Thoracic aorta (tissue), 2 donors: ENCODE data around the gene SPCS1. TPM values are rescaled to one million over a fixed set of nuclear protein-coding genes. Genes with fewer than 3 reads are reported as not detected.
"Not testable (repeated sequence)": the region's sequence is repeated elsewhere in the genome, so short reads cannot be mapped to it uniquely, and the experiment has no call there.

Experiments
- ATAC-seq: fragments of 150-250 bp; one replicate; pipeline ENCODE4 v1.8.0; 2017; ENCODE audit warnings: low read depth; ENCODE audit not compliant: insufficient number of reproducible peaks, low FRiP score
- DNase-seq: peaks from one replicate; pipeline ENCODE4 v3.0.0-alpha.2; 2020; ENCODE audit warnings: low spot score
- H3K27ac ChIP-seq, 2 donors: fragments of 200-600 bp; sonication (generic); 1 replicate in 1 of 2; 2 replicates in 1 of 2; pipeline ENCODE4 v1.5.1; 2016; ENCODE audit warnings: mild to moderate bottlenecking in 2 of 2, moderate library complexity in 2 of 2
- H3K27me3 ChIP-seq: fragments of 200-600 bp; sonication (generic); replicated peaks from 2 replicates; pipeline ENCODE4 v1.6.0; 2016; ENCODE audit warnings: mild to moderate bottlenecking; ENCODE audit not compliant: insufficient read depth
- H3K36me3 ChIP-seq: fragments of 200-600 bp; sonication (generic); one replicate; pipeline ENCODE4 v1.5.1; 2016
- H3K4me1 ChIP-seq, 2 donors: fragments of 200-600 bp; sonication (generic); 1 replicate in 1 of 2; 2 replicates in 1 of 2; pipeline versions ENCODE4 v1.5.1 to v1.6.0; 2016; ENCODE audit warnings: low read depth in 2 of 2, mild to moderate bottlenecking in 1 of 2; ENCODE audit not compliant: control insufficient read depth in 1 of 2
- H3K4me3 ChIP-seq: fragments of 200-600 bp; sonication (generic); 2 replicates; pipeline ENCODE4 v1.5.1; 2016; ENCODE audit warnings: mild to moderate bottlenecking
- H3K9me3 ChIP-seq: fragments of 200-600 bp; sonication (generic); 2 replicates; pipeline ENCODE4 v1.5.1; 2016
- CTCF ChIP-seq: fragments of 200-600 bp; sonication (generic); IDR thresholded peaks from one replicate; pipeline ENCODE4 v1.5.1; 2019; ENCODE audit warnings: antibody characterized with exemption
- total RNA-seq, 2 donors: library from RNA; depleted of rRNA; stranded (reverse); fragments of >200 nt; gene quantifications; one replicate each; pipeline versions ENCODE4 v1.1.0 to v1.2.3, GENCODE V29; 2016

The SPCS1 gene
- total RNA-seq, 2 donors from 2014 or later: 99.9 to 133 TPM

- DNase-seq (no peak), ATAC-seq (no peak)
- H3K27ac ChIP-seq: peak overlapping the region; percentile 60 to 65
- peaks cover 10% of the 10 kb centered on the region for H3K36me3 ChIP-seq
- H3K4me3 ChIP-seq: no peak overlapping the region
- TF ChIP-seq CTCF: no peak
- no peaks in the 10 kb centered on the region for H3K27me3 ChIP-seq
- H3K4me1 ChIP-seq: peaks cover 5 to 22% of the 10 kb centered on the region in 2 donors
- no peaks in the 10 kb centered on the region for H3K9me3 ChIP-seq
Measured at GRCh38 chr3:52671676-52672075, 34.2 kb upstream of the SPCS1 start.

GRCh38 chr3:52676201-52676600 is 29.7 kb upstream of the SPCS1 start:
- not testable (repeated sequence) for H3K4me1 ChIP-seq, H3K4me3 ChIP-seq, DNase-seq, H3K27ac ChIP-seq, ATAC-seq, H3K27me3 ChIP-seq, H3K9me3 ChIP-seq
- peaks cover 31% of the 10 kb centered on the region for H3K36me3 ChIP-seq

- no peak overlapping the region for H3K27ac ChIP-seq
- no peaks in the 10 kb centered on the region for H3K27me3 ChIP-seq
- DNase-seq: no peak
- H3K4me1 ChIP-seq: peaks cover 6 to 25% of the 10 kb centered on the region in 2 donors
- H3K9me3 ChIP-seq: no peaks in the 10 kb centered on the region
- H3K36me3 ChIP-seq: peaks cover 31% of the 10 kb centered on the region
- H3K4me3 ChIP-seq: no peak overlapping the region
- no peak for ATAC-seq
- no peak for TF ChIP-seq CTCF
Measured at GRCh38 chr3:52678265-52679198, 27.4 kb upstream of the SPCS1 start.

GRCh38 chr3:52679199-52679538 is 26.7 kb upstream of the SPCS1 start:
- Histone ChIP-seq H3K4me3 (no peak overlapping the region), H3K27me3 (no peaks in the 10 kb centered on the region), H3K27ac (no peak overlapping the region), H3K9me3 (no peaks in the 10 kb centered on the region), H3K4me1 (peaks cover 10 to 31% of the 10 kb centered on the region in 2 donors), H3K36me3 (peaks cover 31% of the 10 kb centered on the region)
- DNase-seq (no peak), ATAC-seq (no peak)
- TF ChIP-seq CTCF: no peak

GRCh38 chr3:52679811-52680210 is 26.1 kb upstream of the SPCS1 start:
- H3K36me3 ChIP-seq: peaks cover 31% of the 10 kb centered on the region
- H3K9me3 ChIP-seq: no peaks in the 10 kb centered on the region
- no peaks in the 10 kb centered on the region for H3K27me3 ChIP-seq
- peaks cover 17 to 37% of the 10 kb centered on the region in 2 donors for H3K4me1 ChIP-seq
- no peak overlapping the region for H3K4me3 ChIP-seq
- no peak overlapping the region for H3K27ac ChIP-seq
- TF ChIP-seq CTCF: no peak
- no peak for DNase-seq
- ATAC-seq: no peak
